Muscle layer of colon (tissue), 2 donors: ENCODE measurements around the gene EFNA3.

Experiments
- H3K27ac ChIP-seq: one replicate; pipeline ENCODE4 v1.7.0; 2013; ENCODE audit warnings: low read depth, mild to moderate bottlenecking, low read length, moderate library complexity
- H3K27me3 ChIP-seq, 2 donors: one replicate each; pipeline ENCODE4 v1.7.0; 2013; ENCODE audit warnings: low read length in 2 of 2, mild to moderate bottlenecking in 2 of 2; ENCODE audit not compliant: insufficient read depth in 2 of 2, control insufficient read depth in 1 of 2
- H3K36me3 ChIP-seq: one replicate; pipeline ENCODE4 v1.7.0; 2013; ENCODE audit warnings: mild to moderate bottlenecking, low read length; ENCODE audit not compliant: insufficient read depth
- H3K4me1 ChIP-seq: one replicate; pipeline ENCODE4 v1.7.0; 2013; ENCODE audit warnings: mild to moderate bottlenecking, low read length; ENCODE audit not compliant: insufficient read depth
- H3K4me3 ChIP-seq, 2 donors: one replicate each; pipeline ENCODE4 v1.7.0; 2013; ENCODE audit warnings: low read length in 2 of 2, low read depth in 1 of 2, mild to moderate bottlenecking in 1 of 2, moderate library complexity in 1 of 2
- H3K9ac ChIP-seq: one replicate; pipeline ENCODE4 v1.7.0; 2013; ENCODE audit warnings: low read length
- H3K9me3 ChIP-seq: one replicate; pipeline ENCODE4 v1.7.0; 2013; ENCODE audit warnings: mild to moderate bottlenecking, low read length
- donor health status: abdominal sarcoma.
- donor health status: Adenocarcinoma of cecum.

Gene EFNA3

DNA sequence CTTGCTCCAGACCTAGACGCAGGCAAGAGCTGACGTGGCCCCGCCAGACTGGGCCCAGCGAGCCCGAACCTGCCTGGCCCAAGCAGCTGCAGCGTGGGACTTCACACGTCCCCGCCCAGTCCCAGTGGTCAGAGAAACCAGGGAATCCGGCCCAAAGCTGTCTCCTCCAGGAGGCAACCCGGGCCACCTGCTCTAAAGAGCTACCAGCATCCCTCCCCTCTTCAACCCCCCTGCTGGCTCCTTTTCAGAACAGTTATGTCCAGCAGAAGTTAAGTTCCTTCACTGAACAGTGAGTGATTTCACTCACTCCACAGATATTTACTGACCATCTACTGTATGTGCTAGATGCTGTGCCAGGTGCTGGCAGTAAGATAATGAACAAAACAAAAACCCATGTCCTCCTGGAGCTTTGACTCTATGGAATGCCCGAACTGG, 46.9 kb downstream of the EFNA3 start:
- H3K9me3 ChIP-seq, result no peaks in the 10 kb centered on the region
- H3K9ac ChIP-seq, result no peak overlapping the region
- no peaks in the 10 kb centered on the region for H3K36me3 ChIP-seq
- H3K27ac ChIP-seq, result peak overlapping the region; percentile 78
- H3K4me1 ChIP-seq, result peaks cover 32% of the 10 kb centered on the region
- no peak overlapping the region for H3K4me3 ChIP-seq
- peaks cover 0 to 3% of the 10 kb centered on the region in 2 donors for H3K27me3 ChIP-seq

DNA sequence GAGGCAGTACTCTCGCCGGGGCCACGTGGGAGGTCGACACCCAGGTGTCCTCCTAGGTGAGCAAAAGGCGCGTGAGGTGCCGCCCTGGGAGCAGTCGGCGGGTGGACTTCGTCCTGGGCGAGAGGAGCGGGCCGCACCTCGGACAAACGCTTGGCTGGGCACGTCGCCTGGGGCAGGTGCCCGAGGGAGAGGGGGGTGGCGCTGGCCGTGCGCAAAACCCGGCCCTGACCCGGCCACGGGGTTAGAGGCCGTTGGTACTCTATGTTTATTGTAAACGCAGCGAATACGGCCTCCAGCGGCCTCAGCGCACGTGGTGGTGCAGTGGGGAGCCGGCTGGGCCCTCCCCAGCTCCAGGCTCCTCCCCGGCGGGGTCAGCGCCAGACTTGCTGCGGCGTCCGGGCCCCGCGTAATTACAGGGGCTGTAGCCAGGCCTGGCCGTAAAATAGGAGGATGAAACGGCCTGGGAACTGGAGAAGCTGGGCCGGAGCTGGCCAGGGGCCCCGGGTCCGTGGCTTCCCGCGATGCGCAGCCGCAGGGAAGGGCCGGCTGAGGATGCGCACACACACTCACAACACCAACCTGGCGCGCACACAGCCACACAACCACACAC, 47.4 kb downstream of the EFNA3 start:
- Histone ChIP-seq H3K27ac (peak overlapping the region; percentile 78), H3K4me3 (peak overlapping the region; percentile 64 to 87), H3K9ac (no peak overlapping the region), H3K36me3 (no peaks in the 10 kb centered on the region), H3K27me3 (peaks cover 0 to 3% of the 10 kb centered on the region in 2 donors), H3K9me3 (no peaks in the 10 kb centered on the region), H3K4me1 (peaks cover 37% of the 10 kb centered on the region)

DNA sequence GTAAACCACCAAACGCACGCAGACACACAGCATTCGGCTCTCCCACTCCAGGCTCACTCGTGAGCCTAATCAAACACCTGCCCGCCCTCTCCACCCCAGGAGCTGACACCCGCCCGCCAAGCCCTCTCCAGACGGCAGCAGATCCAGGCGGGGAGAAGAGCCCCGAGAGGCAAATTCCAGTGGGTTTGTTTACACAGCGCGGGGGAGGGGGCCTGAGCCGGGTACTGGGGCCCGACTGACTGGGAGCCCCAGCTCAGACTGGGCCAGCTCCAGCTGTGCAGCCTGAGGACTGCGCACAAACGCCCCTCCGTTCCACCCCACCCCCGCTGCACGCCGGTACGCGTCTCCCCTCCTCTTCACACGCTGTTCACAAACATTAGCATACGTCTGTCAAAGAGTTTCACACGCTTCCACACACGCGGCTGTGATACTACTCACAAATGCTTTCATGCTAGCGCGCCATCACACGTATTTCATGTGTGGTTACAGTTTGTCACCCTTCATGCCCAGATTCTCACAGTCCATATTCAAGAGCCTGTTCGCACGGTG, 48.0 kb downstream of the EFNA3 start:
- no peak overlapping the region for H3K9ac ChIP-seq
- no peaks in the 10 kb centered on the region for H3K9me3 ChIP-seq
- H3K27me3 ChIP-seq, result peaks cover 0 to 3% of the 10 kb centered on the region in 2 donors
- H3K4me3 ChIP-seq, result peak overlapping the region; percentile 64 to 87
- H3K4me1 ChIP-seq, result peaks cover 38% of the 10 kb centered on the region
- peaks cover 4% of the 10 kb centered on the region for H3K36me3 ChIP-seq
- peak overlapping the region; percentile 78 for H3K27ac ChIP-seq

DNA sequence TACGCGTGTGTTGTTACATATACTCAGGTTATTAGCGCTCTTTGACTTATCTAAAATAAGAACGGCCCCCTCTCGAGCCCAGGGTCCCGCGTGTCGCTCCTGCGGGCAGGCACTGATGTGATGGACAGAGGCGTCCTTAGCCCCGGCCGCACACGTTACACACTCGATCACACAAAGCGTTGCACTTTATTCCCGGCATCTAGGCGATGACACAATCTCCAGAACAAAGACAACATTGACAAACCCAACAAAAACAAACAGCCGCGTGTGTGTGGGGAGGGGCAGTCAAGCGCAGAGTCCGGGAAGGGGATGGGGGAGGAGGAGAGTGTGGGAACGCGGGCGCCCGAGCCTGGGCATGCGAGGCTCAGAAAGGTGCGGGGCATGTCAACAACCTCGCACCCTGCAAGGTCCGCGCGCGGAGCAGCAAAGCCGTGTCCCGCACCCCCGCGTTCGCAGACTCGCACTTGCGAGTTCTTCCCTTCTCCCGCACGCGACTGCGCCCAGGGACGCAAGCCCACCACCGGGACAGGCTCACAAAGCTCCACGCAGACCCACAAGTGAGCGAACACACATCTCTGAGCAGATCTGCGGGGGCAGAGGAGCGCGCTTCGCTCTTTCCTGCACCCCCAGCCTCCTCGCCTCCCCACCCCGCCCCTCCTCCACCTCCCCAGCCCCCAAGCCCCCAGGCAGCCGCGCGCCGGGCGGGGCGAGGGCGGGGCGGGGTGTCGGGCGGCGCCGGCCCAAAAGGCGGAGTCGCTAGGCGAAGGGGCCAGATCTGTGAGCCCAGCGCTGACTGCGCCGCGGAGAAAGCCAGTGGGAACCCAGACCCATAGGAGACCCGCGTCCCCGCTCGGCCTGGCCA, 48.7 kb downstream of the EFNA3 start, which contains the start of gene EFNA1:
Gene EFNA1, plus strand, starts transcription at position 772 of the 862 bp plus-strand sequence. CDS start 102 bp downstream, outside the sequence.
- Histone ChIP-seq H3K4me1 (peaks cover 38% of the 10 kb centered on the region), H3K9ac (peak within 1 kb of the TSS; percentile 67), H3K27ac (peak within 1 kb of the TSS; percentile 82), H3K36me3 (peaks cover 7% of the 10 kb centered on the region), H3K27me3 (peaks cover 0 to 3% of the 10 kb centered on the region in 2 donors), H3K4me3 (peak within 1 kb of the TSS; percentile 64 to 87), H3K9me3 (no peaks in the 10 kb centered on the region)

- Histone ChIP-seq H3K4me1 (peaks cover 38% of the 10 kb centered on the region), H3K27me3 (peaks cover 0 to 3% of the 10 kb centered on the region in 2 donors), H3K9ac (peak overlapping the region; percentile 67), H3K9me3 (no peaks in the 10 kb centered on the region), H3K4me3 (peak overlapping the region; percentile 64 to 87), H3K27ac (peak overlapping the region; percentile 82), H3K36me3 (peaks cover 11% of the 10 kb centered on the region)
Observed at GRCh38 chr1:155127967-155128754, 49.5 kb downstream of the EFNA3 start.

DNA sequence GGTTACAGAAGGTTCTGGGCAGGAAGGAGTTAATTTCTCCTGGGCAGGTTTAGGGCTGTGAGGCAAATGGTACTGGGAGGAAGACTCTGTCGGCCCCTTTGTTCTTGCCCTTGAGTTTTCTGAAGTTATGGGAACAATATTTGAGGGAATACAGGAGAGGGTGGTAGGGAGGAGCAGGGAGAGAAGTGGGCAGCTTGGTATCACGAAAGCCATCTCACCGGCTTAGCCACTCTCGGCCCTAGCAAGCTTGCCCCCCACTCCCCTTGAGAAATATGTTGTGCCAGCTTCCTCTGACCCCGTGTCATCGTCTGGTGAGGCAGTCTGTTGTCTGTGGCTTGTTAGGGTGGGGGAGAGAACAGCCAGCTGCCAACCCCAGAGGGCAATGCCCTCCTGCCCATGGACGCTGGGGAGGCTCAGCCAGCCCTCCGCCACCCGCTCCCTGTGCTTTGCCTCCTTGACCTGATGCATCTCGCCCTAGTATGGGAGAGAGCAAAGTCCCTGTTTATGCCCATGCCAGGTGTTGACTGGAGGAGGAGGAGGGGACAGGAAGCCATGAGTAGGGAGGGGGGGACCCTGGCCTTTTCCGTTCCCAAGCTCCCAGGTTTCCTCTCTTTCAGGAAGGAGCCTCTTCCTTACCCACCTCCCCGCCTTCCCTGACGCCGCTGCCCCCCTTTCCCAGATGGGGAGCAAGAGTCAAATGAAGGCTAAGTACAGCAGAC, 50.3 kb downstream of the EFNA3 start:
- H3K4me1 ChIP-seq, result peaks cover 38% of the 10 kb centered on the region

DNA sequence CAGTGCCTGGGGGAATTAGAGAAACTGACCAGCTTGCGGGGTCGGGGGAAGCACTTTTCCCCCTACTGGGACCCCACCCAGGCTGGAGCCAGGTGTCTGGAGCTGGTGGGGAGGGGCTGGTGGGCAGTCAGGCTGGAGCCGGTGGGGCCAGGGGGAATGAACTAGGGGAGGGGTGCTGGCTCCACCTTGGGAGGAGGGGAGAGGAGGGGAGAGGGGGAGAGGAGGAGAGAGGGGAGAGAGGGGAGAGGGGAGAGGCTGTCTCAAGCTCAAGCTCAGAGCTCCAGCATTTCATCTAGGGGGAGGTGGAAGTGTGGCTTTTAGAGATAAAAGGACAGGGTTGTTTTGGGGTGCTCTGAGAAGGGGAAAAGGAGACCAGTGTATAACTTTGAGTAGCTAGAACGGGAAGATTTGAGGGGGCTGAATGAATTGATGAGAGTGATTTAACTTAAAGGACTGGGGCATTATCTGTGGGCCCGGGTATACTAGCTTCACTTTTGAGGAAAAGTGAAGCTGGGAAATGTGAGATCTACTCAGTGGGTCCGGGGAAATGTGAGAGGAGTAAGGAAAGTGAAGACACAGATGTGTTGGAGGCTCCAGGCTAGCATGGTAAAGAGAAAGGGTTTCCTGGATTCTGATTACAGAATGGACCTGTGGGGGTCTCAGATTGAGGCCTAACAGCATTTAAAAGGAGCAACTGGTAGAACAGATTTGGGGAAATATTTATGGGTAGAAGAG, 51.8 kb downstream of the EFNA3 start:
- H3K9me3 ChIP-seq, result no peaks in the 10 kb centered on the region
- H3K27me3 ChIP-seq, result peaks cover 0 to 3% of the 10 kb centered on the region in 2 donors
- H3K4me3 ChIP-seq, result peak overlapping the region; percentile 64 to 87
- H3K27ac ChIP-seq, result peak overlapping the region; percentile 82
- peaks cover 48% of the 10 kb centered on the region for H3K4me1 ChIP-seq
- H3K9ac ChIP-seq, result peak overlapping the region; percentile 67
- peaks cover 27% of the 10 kb centered on the region for H3K36me3 ChIP-seq

More for the DNA sequence above, 50.3 kb downstream of the EFNA3 start:
- peak overlapping the region; percentile 64 to 87 for H3K4me3 ChIP-seq
- no peaks in the 10 kb centered on the region for H3K9me3 ChIP-seq
- peak overlapping the region; percentile 67 for H3K9ac ChIP-seq
- peaks cover 19% of the 10 kb centered on the region for H3K36me3 ChIP-seq
- peak overlapping the region; percentile 82 for H3K27ac ChIP-seq
- peaks cover 0 to 3% of the 10 kb centered on the region in 2 donors for H3K27me3 ChIP-seq

DNA sequence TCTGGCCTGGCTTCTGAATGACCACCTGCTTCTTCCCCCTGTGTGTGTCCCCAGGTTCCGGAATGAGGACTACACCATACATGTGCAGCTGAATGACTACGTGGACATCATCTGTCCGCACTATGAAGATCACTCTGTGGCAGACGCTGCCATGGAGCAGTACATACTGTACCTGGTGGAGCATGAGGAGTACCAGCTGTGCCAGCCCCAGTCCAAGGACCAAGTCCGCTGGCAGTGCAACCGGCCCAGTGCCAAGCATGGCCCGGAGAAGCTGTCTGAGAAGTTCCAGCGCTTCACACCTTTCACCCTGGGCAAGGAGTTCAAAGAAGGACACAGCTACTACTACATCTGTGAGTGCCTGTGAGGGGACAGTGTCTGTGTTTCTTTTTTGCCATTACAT, 52.6 kb downstream of the EFNA3 start:
- H3K9me3 ChIP-seq, result no peaks in the 10 kb centered on the region
- H3K27ac ChIP-seq, result no peak overlapping the region
- peaks cover 48% of the 10 kb centered on the region for H3K4me1 ChIP-seq
- no peak overlapping the region for H3K9ac ChIP-seq
- H3K4me3 ChIP-seq, result no peak overlapping the region
- H3K27me3 ChIP-seq, result peaks cover 0 to 3% of the 10 kb centered on the region in 2 donors
- H3K36me3 ChIP-seq, result peaks cover 27% of the 10 kb centered on the region

DNA sequence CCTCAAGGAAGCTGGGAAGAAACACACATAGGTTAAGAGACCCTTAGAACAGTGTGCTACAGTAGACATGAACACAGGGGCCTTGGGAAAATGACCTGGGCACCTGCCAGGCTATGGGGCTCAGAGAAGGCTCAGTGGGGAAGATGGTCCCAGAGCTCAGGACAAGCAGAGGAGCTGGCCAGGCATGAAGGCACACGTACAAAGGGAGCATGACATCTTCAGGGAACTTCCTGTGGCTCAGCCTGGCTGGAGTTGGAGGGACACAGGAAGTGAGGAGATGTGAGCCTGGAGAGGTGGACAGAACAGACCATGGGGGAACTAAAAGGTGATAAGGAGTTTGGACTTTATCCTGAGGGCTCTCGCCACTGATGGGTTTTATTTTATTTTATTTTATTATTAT, 53.2 kb downstream of the EFNA3 start:
- H3K36me3 ChIP-seq, result peaks cover 27% of the 10 kb centered on the region
- no peak overlapping the region for H3K4me3 ChIP-seq
- no peak overlapping the region for H3K9ac ChIP-seq
- peaks cover 0 to 3% of the 10 kb centered on the region in 2 donors for H3K27me3 ChIP-seq
- H3K9me3 ChIP-seq, result no peaks in the 10 kb centered on the region
- peaks cover 47% of the 10 kb centered on the region for H3K4me1 ChIP-seq
- no peak overlapping the region for H3K27ac ChIP-seq

DNA sequence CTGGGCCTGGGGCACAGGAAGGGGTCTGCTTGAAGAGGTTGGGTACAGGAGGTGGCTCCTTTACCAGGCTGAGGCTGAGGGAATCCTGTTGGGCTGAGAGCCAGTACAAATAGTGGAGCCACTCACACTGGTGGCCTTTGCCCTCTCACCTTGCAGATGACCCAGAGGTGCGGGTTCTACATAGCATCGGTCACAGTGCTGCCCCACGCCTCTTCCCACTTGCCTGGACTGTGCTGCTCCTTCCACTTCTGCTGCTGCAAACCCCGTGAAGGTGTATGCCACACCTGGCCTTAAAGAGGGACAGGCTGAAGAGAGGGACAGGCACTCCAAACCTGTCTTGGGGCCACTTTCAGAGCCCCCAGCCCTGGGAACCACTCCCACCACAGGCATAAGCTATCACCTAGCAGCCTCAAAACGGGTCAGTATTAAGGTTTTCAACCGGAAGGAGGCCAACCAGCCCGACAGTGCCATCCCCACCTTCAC, 55.2 kb downstream of the EFNA3 start:
- Histone ChIP-seq H3K27ac (no peak overlapping the region), H3K4me3 (no peak overlapping the region), H3K27me3 (no peaks in the 10 kb centered on the region), H3K36me3 (peaks cover 27% of the 10 kb centered on the region), H3K4me1 (peaks cover 37% of the 10 kb centered on the region), H3K9me3 (no peaks in the 10 kb centered on the region), H3K9ac (no peak overlapping the region)
